Measurements from ENCODE around the gene SH2D3A. TPM values are rescaled to one million over a fixed set of nuclear protein-coding genes. Genes with fewer than 3 reads are reported as not detected.
"Not testable (repeated sequence)": the region's sequence is repeated elsewhere in the genome, so short reads cannot be mapped to it uniquely, and the experiment has no call there.

The SH2D3A gene
- total RNA-seq, 1 donor from 2014 or later, result 0.20 TPM

DNA sequence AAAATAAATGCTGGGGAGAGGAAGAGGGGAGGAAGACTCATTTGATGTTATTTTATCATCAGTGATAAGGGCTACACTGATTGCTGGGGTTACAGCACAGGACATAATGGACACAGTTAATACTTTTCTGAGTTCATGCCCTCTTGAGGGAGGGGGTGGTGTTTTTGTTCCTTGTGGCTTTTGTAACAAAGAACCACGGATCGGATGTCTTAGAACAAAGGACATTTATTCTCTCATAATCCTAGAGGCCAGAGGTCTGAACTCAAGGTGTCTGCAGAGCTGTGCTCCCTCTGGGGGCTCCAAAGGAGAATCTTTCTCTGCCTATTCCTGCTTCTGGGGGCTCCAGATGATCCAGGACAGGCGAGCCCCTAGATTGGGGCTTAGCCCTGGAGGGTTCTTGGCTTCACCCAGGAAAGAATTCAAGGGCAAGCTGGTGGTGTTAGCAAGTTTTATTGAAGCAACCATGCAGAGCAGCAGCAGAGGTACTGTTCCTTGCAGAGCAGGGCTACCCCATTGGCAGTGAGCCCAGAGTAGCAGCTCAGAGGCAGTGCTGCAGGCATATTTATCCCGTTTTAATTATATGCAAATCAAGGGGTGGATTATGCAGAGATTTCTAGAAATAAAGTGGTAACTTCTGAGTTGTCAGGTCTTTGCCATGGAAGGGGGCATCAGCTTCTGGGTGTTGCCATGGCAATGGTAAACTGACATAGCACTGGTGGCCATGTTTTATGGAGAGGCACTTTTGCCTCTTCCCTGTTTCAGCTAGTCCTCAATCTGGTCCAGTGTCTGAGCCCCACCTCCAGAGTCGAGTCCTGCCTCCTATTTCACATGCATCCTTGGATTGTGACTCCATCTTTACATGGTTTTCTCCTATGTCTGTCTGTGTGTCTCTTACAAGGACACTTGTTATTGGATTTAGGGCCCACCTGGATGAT lies 23.2 kb upstream of the SH2D3A start:
- no peak for DNase-seq (ENCODE audit: low read depth, low spot score)

DNA sequence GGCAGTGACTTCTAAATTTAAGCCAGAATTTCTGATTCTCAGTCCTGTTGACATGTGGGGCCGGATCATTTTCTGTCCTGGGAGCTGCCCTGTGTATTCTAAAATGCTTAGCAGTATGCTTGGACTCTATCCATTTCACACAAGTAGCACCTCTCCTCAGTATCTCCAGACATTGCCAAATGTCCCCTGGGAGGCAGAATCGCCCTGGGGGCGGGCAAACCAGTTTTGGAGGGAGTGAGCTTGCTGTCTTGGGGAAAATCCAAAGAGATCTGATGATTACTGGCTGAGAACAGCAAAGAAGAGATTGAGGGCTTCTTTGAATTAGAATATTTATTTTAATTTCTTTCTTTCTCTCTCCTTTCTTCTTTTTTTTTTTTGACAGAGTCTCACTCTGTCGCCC lies 21.7 kb upstream of the SH2D3A start:
- DNase-seq (ENCODE audit: low read depth, low spot score), result no peak

DNA sequence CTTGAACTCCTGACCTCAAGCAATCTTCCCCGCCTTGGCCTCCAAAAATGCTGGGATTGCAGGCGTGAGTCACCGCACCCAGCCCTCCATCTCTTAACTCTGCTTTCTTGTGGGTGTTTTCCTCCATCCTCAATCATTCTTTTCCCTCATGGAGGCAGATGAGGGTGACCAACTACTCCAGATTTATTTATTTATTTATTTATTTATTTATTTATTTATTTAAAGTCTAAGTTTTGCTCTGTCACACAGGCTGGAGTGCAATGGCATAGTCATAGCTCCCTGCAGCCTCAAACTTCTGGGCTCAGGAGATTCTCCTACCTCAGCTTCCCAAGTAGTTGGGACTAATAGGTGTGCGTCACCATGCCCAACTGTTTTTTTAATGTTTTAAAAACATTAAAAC lies 20.2 kb upstream of the SH2D3A start:
- no peak for DNase-seq (ENCODE audit: low read depth, low spot score)

GRCh38 chr19:6779206-6779605 lies 12.0 kb upstream of the SH2D3A start:
- DNase-seq (ENCODE audit: low read depth, low spot score), result no peak

- no peak for DNase-seq (ENCODE audit: low read depth, low spot score)
Measured at GRCh38 chr19:6778386-6778785, 11.2 kb upstream of the SH2D3A start.

GRCh38 chr19:6777434-6777833 lies 10.2 kb upstream of the SH2D3A start:
- no peak for DNase-seq (ENCODE audit: low read depth, low spot score)

GRCh38 chr19:6776999-6777398 lies 9.8 kb upstream of the SH2D3A start:
- no peak for DNase-seq (ENCODE audit: low read depth, low spot score)

- DNase-seq (ENCODE audit: low read depth, low spot score), result not testable (repeated sequence)
Measured at GRCh38 chr19:6776045-6776444, 8.8 kb upstream of the SH2D3A start.

DNA sequence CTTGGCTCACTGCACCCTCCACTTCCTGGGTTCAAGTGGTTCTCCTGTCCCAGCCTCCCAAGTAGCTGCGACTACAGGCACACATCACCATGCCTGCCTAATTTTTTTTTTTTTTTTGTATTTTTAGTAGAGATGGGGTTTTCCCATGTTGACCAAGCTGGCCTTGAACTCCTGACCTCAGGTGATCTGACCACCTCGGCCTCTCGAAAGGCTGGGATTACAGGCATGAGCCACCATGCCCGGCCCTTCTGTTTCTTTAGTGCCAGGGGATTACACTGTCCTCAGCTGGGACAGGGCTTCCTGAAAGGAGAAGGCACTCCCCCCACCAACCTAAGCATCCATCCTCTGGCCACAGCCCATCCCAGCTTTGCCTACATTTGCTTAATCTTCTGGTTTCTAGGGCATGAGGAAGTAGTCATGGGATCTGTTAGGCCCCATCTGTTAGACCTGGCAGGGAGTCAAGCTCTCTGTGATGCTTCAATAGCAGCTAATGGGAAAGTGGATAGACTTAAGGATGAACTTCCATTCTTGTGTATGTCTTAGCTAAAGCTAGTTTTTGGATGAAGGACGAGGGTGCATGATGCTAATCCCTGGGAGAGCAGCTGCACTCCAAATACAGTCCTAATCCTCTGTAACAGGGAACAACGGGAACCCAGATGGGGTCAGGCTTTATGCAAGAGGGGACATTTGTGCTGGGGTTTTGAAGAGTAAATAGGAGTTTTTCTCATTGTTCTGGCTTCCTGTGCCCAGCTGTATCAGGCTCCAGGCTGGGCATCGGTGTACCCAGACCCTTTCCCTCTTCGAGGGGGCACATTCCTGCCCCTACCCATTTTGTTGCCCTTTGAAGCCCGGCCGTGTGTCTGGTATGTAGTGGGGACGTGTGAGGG lies 7.8 kb upstream of the SH2D3A start:
- DNase-seq (ENCODE audit: low read depth, low spot score), result no peak

DNA sequence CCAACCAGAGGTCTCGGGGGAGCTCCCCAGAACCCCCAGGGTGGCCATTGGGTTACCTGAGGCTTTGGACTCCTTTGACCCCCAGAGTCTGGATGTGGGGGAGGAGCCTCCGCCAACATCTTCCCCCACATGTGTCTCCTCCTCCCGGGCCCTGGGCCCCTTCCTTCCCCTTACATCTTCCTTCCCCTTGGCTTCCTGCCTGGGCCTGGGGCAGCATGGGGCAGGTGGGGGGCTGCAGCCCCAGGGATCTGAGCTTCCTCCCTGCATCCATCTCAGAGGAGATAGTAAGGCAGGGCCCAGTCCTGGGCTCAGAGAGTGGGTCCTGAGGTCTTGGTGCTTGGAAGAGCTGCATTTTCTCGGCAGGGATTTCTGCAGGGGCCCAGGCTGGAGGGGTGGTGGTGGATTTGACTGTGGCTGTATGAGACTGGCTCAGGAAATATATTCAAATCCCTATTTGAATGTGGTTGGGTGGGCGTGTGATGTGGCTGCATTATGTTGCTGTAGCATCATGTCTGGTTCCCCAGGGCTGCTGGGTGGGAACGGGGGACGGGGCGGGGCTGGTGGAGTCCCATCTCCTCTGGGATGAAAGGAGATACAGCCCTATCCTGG lies 6.2 kb upstream of the SH2D3A start:
- DNase-seq (ENCODE audit: low read depth, low spot score), result no peak

- DNase-seq (ENCODE audit: low read depth, low spot score), result no peak
Measured at GRCh38 chr19:6772866-6773322, 5.7 kb upstream of the SH2D3A start.

DNA sequence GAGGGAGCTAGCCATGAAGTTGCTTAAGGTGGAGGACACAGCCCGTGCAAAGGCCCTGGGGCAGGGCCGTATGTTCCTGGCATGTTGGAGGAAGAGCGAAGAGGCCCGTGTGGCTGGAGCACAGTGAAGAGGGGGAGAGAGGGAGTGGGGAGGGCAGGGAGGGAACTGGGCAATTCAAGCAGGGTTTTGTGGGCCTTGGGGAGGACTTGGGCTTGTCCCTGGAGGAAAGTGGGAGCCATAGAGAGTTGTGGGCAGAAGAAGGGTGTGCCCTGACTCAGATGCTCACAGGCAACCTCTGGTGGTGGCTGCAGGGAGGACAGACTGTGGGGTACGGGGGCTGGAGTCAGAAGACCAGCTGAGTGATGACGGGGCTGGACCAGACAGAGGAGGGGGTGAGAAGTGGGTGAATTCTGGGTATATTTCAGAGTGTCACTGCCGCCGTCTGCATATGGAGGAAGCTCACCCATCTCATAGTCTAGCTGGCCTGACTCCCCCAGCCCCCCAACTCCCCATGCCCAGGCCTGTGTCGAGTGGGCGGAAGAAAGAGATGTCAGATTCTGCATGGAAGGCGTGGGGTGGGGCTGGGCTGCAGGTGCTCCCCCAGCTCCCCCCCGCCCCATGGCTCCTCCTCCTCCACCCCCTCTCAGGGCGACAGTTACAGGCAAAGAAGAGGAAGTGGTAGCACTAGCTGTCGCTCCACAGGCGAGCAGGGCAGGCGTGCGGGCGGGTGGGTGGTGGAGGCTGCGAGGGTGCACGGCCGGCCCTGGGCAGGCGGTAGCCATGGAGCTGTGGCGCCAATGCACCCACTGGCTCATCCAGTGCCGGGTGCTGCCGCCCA lies 5.0 kb upstream of the SH2D3A start, which contains the start of gene VAV1:
VAV1 (plus strand) TSS at position 681 of the 838 bp plus-strand sequence; CDS start at position 781, 100 bp downstream.
- no peak for DNase-seq (ENCODE audit: low read depth, low spot score)

DNA sequence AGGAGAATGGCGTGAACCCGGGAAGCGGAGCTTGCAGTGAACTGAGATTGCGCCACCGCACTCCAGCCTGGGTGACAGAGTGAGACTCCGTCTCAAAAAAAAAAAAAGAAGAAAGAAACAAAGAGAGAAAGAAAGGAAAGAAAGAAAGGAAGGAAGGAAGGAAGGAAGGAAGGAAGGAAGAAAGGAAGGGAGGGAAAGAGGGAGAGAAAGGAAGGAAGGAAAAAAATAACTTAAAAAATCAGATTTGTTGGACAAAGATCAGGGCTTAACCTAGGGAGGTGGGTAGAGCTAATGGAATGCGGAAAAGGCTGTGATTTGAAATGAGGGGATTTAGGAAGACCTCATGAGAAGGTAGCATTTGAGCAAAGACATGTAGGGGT lies 4.4 kb upstream of the SH2D3A start:
- DNase-seq (ENCODE audit: low read depth, low spot score), result not testable (repeated sequence)

GRCh38 chr19:6769006-6769619 lies 1.9 kb upstream of the SH2D3A start:
- DNase-seq (ENCODE audit: low read depth, low spot score), result no peak

- no peak for DNase-seq (ENCODE audit: low read depth, low spot score)
Measured at GRCh38 chr19:6768236-6768785, 1.1 kb upstream of the SH2D3A start.

GRCh38 chr19:6767081-6767356 lies 216 bp downstream of the SH2D3A start:
- no peak for DNase-seq (ENCODE audit: low read depth, low spot score)

DNA sequence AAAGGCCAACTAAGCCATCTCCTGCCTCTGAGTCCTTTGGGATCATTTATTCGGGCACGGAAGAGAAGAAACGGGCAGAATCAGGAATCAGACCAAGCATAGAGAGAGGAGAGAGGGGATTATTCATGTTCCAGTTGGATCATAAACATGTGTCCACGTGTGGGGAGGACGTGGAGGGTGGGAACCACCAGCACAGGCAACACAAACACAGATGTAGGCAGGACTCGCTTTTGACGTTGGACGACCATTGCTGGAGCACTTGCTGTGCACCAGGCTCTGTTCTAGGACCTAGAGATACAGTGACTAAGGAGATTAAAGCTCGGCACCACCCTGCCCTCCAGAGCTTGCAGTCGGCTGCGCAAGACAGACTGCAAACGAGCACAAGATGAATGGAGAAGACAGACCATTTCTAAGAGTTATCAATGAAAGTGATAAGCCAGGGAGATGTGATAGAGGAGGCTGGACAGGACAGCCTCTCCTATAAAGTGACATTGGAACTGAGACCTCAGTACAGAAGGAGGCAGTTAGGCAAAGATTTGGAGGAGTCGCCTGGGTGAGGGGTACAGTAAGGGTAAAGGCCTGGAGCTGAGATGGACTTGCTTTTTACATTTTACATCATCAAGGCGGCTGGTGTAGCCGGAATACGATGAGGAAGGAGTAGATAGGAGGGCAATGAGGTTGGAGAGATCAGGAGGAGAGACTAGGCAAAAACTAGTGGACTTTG lies 716 bp downstream of the SH2D3A start:
- no peak for DNase-seq (ENCODE audit: low read depth, low spot score)

DNA sequence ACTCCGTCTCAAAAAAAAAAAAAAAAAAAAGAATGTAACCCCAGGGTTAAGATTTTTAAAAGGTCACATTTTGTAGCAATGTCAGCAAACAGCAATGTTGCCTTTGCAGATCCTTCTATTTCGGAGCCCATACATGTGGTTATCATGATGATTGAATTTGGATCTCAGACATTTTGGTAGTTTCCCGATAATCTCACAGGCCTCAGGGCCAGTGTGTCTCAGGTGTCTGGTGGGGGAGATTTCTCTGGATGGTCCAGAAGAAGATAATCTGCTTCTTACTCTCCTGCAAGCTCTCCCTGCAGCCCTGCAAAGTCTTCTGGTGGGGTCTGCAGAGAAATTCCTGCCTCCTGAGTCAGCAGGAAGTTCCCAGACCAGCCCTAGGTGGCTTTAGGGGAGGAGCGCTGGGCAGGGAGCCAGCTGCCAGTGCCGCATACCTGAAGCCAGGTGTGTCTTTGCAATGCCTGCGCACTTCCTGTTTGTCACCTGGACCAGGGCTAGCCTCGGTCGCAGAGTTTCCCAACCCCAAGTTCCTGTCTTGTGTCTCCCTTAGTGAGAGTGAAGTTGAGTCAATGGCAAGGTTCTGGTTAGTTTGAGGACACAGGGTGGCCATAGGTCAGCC lies 1.4 kb downstream of the SH2D3A start:
- DNase-seq (ENCODE audit: low read depth, low spot score), result no peak

DNA sequence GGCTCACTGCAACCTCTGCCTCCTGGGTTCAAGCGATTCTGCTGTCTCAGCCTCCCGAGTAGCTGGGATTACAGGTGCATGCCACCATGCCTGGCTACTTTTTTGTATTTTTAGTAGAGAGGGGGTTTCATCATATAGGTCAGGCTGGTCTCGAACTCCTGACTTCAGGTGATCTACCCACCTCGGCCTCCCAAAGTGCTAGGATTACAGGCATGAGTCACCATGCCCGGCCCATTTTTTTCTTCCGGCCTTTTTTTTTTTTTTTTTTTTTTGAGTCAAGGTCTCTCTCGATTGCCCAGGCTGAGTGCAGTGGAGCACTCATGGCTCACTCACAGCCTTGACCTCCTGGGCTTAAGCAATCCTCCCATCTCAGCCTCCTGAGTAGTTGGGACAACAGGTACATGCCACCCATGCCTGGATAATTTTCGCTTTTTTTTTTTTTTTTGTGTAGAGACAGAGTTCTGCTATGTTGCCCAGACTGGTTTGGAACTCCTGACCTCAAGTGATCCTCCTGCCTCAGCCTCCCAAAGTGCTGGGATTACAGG lies 4.9 kb downstream of the SH2D3A start:
- DNase-seq (ENCODE audit: low read depth, low spot score), result not testable (repeated sequence)

Measured in pulmonary artery endothelial cell (primary cell).